Liver (tissue), 3 donors: ENCODE data around the gene STAG3.

Experiments used
- EGR1 ChIP-seq, 2 donors: IDR thresholded peaks; 2 replicates each; pipeline ENCODE4 v1.6.1; 2016 to 2018; ENCODE audit warnings: antibody characterized with exemption in 2 of 2, low read depth in 2 of 2
- JUND ChIP-seq, 2 donors: IDR thresholded peaks; 2 replicates each; pipeline ENCODE4 v1.6.1; 2016; ENCODE audit warnings: antibody characterized with exemption in 2 of 2
- SP1 ChIP-seq: IDR thresholded peaks from 2 replicates; pipeline ENCODE4 v1.6.1; 2018; ENCODE audit warnings: antibody characterized with exemption, mild to moderate bottlenecking
- TAF1 ChIP-seq: conservative IDR thresholded peaks from 2 replicates; pipeline ENCODE4 v1.6.1; 2016; ENCODE audit warnings: antibody characterized with exemption, mild to moderate bottlenecking
- YY1 ChIP-seq: IDR thresholded peaks from 2 replicates; pipeline ENCODE4 v1.6.1; 2016; ENCODE audit warnings: antibody characterized with exemption, mild to moderate bottlenecking
- TF ChIP-seq, protein P1 (sequence below): fragments of 150-350 bp; IDR thresholded peaks from 2 replicates; pipeline ENCODE4 v1.5.1; 2017; ENCODE audit warnings: improper control_type of control experiment, low read depth, low read length; ENCODE audit not compliant: missing input control
- donor health status: healthy.
- donor health status: healthy.

DNA sequence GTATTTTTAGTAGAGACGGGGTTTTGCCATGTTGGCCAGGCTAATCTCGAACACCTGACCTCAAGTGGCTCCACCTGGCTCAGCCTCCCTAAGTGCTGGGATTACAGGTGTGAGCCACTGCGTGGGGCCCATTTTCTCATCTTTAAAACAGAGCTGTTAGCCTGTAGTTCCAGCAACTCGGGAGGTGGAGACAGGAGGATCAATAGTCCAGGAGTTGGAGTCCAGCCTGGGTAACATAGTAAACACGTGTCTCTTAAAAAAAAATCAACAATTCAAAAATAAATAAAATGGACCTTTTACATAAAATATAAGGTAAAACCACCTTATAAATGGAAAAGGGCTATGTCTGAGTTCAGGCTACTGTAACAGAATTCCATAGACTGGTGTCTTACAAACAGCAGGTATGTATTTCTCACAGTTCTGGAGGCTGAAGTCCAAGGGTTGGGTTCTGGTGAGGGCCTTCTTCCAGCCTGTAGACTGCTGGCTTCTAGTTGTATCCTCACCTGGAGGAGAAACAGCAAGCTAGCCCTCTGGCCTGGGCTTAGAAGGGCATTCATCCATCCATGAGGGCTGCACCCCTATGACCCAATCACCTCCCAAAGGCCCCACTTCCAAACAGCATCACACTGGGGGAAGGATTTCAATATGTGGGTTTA lies 35.0 kb downstream of the STAG3 start:
- TF ChIP-seq EGR1 (IDR thresholded peaks at IDR 0.05; ENCODE audit: low read depth in 2 of 2) (no peak), YY1 (no peak), JUND (IDR thresholded peaks at IDR 0.05) (peak in 1 of 2 donors; percentile 22), TAF1 (no peak), SP1 (peak; percentile 43)
- TF ChIP-seq, protein P1, sequence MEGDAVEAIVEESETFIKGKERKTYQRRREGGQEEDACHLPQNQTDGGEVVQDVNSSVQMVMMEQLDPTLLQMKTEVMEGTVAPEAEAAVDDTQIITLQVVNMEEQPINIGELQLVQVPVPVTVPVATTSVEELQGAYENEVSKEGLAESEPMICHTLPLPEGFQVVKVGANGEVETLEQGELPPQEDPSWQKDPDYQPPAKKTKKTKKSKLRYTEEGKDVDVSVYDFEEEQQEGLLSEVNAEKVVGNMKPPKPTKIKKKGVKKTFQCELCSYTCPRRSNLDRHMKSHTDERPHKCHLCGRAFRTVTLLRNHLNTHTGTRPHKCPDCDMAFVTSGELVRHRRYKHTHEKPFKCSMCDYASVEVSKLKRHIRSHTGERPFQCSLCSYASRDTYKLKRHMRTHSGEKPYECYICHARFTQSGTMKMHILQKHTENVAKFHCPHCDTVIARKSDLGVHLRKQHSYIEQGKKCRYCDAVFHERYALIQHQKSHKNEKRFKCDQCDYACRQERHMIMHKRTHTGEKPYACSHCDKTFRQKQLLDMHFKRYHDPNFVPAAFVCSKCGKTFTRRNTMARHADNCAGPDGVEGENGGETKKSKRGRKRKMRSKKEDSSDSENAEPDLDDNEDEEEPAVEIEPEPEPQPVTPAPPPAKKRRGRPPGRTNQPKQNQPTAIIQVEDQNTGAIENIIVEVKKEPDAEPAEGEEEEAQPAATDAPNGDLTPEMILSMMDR = no peak
